GM12878 (cell line): ENCODE data around the gene SGIP1. TPM values are rescaled to one million over a fixed set of nuclear protein-coding genes. Genes with fewer than 3 reads are reported as not detected.

ENCODE experiments used
- ATAC-seq: fragments of 200-7000 bp; cut with Tn5 transposase; 3 replicates; pipeline ENCODE4 v1.9.1; 2020; ENCODE audit warnings: mild to moderate bottlenecking, moderate library complexity
- BruUV-seq: library from RNA; stranded (reverse); fragments of 400-500 nt; replicated peaks from 2 replicates; lab custom pipeline; 2021; lab: Mats Ljungman, UMichigan
- CTCF ChIA-PET: fragments of 300-600 bp; sonication (Branson Sonifier 250); formaldehyde crosslinking; extraction: SDS; loops from one replicate; lab custom pipeline; 2021; ENCODE audit warnings: inconsistent platforms; lab: Yijun Ruan, JAX
- POLR2A ChIA-PET: fragments of 350-600 bp; formaldehyde crosslinking; extraction: SDS; loops from one replicate; lab custom pipeline; 2021; ENCODE audit warnings: inconsistent platforms; lab: Charles Lee
- RAD21 ChIA-PET: fragments of 300-600 bp; sonication (Branson Sonifier 250); formaldehyde crosslinking; loops from one replicate; lab custom pipeline; 2023; ENCODE audit warnings: antibody characterized with exemption; ENCODE audit not compliant: unreplicated experiment; lab: Charles Lee
- SMC1A ChIA-PET: fragments of 300-600 bp; sonication (Branson Sonifier 250); formaldehyde crosslinking; loops from one replicate; lab custom pipeline; 2023; ENCODE audit not compliant: unreplicated experiment, uncharacterized antibody; lab: Charles Lee
- DNase-seq: peaks from one replicate; pipeline ENCODE4 v3.0.0-alpha.2; 2011; ENCODE audit warnings: low read depth, low spot score
- FAIRE-seq: peaks from 3 replicates; lab custom pipeline; 2011; peaks lifted over from hg19 to GRCh38; lab: Jason Lieb, UNC
- H2AFZ ChIP-seq: 2 replicates; pipeline ENCODE4 v1.6.0; 2011; ENCODE audit warnings: low read depth, low read length, control low read depth; ENCODE audit not compliant: control insufficient read depth
- H3K27ac ChIP-seq: 2 replicates; pipeline ENCODE4 v1.5.1; 2011; ENCODE audit warnings: control low read depth; ENCODE audit not compliant: control insufficient read depth, insufficient read depth
- H3K27me3 ChIP-seq, 2 experiments: replicated peaks in 1 of 2; 2 replicates each; pipeline versions ENCODE4 v1.6.0 to v1.6.1; 2011; ENCODE audit warnings: low read length in 1 of 2; ENCODE audit not compliant: control insufficient read depth in 2 of 2, insufficient read depth in 2 of 2
- H3K36me3 ChIP-seq, 2 experiments: 2 replicates each; pipeline ENCODE4 v1.5.1; 2011; ENCODE audit warnings: low read length in 1 of 2; ENCODE audit not compliant: control insufficient read depth in 2 of 2, insufficient read depth in 2 of 2
- H3K4me1 ChIP-seq: 2 replicates; pipeline ENCODE4 v1.6.1; 2011; ENCODE audit warnings: mild to moderate bottlenecking, low read length, moderate library complexity, mixed read lengths; ENCODE audit not compliant: control insufficient read depth, insufficient read depth
- H3K4me2 ChIP-seq: 2 replicates; pipeline ENCODE4 v1.6.0; 2011; ENCODE audit warnings: control low read depth; ENCODE audit not compliant: control insufficient read depth, insufficient read depth
- H3K4me3 ChIP-seq: fragments of 200-600 bp; sonication (generic); 2 replicates; pipeline ENCODE4 v1.5.1; 2016
- H3K79me2 ChIP-seq: 2 replicates; pipeline ENCODE4 v1.6.0; 2011; ENCODE audit warnings: low read length; ENCODE audit not compliant: control insufficient read depth, insufficient read depth
- H3K9ac ChIP-seq: 2 replicates; pipeline ENCODE4 v1.8.0; 2011; ENCODE audit warnings: low read length, control low read depth, mixed read lengths; ENCODE audit not compliant: control insufficient read depth, insufficient read depth
- H3K9me3 ChIP-seq: replicated peaks from 3 replicates; pipeline ENCODE4 v1.5.1; 2011; ENCODE audit warnings: mild to moderate bottlenecking, low read length; ENCODE audit not compliant: control insufficient read depth, insufficient read depth
- H4K20me1 ChIP-seq: 2 replicates; pipeline ENCODE4 v1.6.0; 2011; ENCODE audit not compliant: control insufficient read depth, insufficient read depth
- CBX5 ChIP-seq: sonication (generic); IDR thresholded peaks from 2 replicates; pipeline ENCODE4 v1.6.1; 2016; ENCODE audit warnings: low read depth, moderate library complexity, mild to moderate bottlenecking, inconsistent platforms
- SREBF2 ChIP-seq: IDR thresholded peaks from 2 replicates; pipeline ENCODE4 v1.6.1; 2012; ENCODE audit warnings: mild to moderate bottlenecking, low read length
- TCF12 ChIP-seq: IDR thresholded peaks from 2 replicates; pipeline ENCODE4 v1.6.1; 2011; ENCODE audit warnings: low read depth, mild to moderate bottlenecking, low read length
- WRNIP1 ChIP-seq: IDR thresholded peaks from 2 replicates; pipeline ENCODE4 v1.6.1; 2011; ENCODE audit warnings: low read depth, low read length, improper control_type of control experiment, borderline replicate concordance
- ZBTB33 ChIP-seq: fragments of 450-650 bp; IDR thresholded peaks from 2 replicates; pipeline ENCODE4 v1.6.1; 2017; ENCODE audit warnings: mild to moderate bottlenecking
- WGBS: methylation state at CpG from one replicate; pipeline ENCODE4 v1.1.6; 2016; ENCODE audit warnings: low lambda C conversion rate; ENCODE audit not compliant: insufficient replicate concordance, insufficient coverage; ENCODE audit errors: missing lambda C conversion rate; 5-methylcytosine and 5-hydroxymethylcytosine counted together
- in situ Hi-C: fragments of 300-500 bp; cut with MboI; formaldehyde crosslinking; loops from 9 replicates; pipeline ENCODE4 v1.14.3; 2018; ENCODE audit warnings: mixed read lengths
- intact Hi-C: fragments of 100-400 bp; cut with micrococcal nuclease; formaldehyde crosslinking; loops from one replicate; pipeline ENCODE4 v1.14.2; 2022; ENCODE audit not compliant: unreplicated experiment
- polyA plus RNA-seq, 11 experiments: library from polyadenylated mRNA; depleted of rRNA in 4 of 11; unstranded in 6 of 11; stranded (reverse) in 5 of 11; fragments of >200 nt; fragmentation: Nextera tagmentation in 4 of 11; fragmentation: Illumina TruSeq in 1 of 11; extraction: Ambion mirVana in 4 of 11; extraction: Trizol in 1 of 11; gene quantifications; 1 replicate in 1 of 11; 2 replicates in 10 of 11; pipeline versions ENCODE4 v1.2.1 to v1.2.3, GENCODE V29; 2011 to 2016; ENCODE audit warnings: inconsistent platforms in 2 of 11, missing spikeins in 2 of 11, low read depth in 1 of 11
- total RNA-seq, 4 experiments: library from RNA; depleted of rRNA in 3 of 4; stranded (reverse); fragments of >200 nt in 3 of 4; fragmentation: Illumina TruSeq in 1 of 4; extraction: Trizol in 1 of 4; gene quantifications; 2 replicates each; pipeline versions ENCODE4 v1.2.1 to v1.2.3, GENCODE V29; 2013 to 2021
- TF ChIP-seq, protein P1 (sequence below): IDR thresholded peaks from 2 replicates; pipeline ENCODE4 v1.6.1; 2012; ENCODE audit warnings: low read depth, low read length, improper control_type of control experiment
- TF ChIP-seq, protein P2 (sequence below): IDR thresholded peaks from 2 replicates; pipeline ENCODE4 v1.6.1; 2011; ENCODE audit warnings: borderline replicate concordance, low read depth, mild to moderate bottlenecking, moderate library complexity, mixed read lengths, low read length; ENCODE audit not compliant: insufficient read depth; ENCODE audit errors: extremely low read length

The SGIP1 gene
- total and polyA plus RNA-seq, 10 of the 15 experiments (the other 5 are each of a cell fraction or from before 2014, with no cell fraction given): 0.15 TPM; not detected in 9

- TF ChIP-seq WRNIP1: no peak
- TF ChIP-seq, all 136 proteins: peak for 0
These were observed 19.9 kb downstream of the SGIP1 start (continued) for GRCh38 chr1:66553846-66554245.

GRCh38 chr1:66556161-66556611, 22.2 kb downstream of the SGIP1 start:
- no TSS peak for BruUV-seq
- TF ChIP-seq TCF12 (no peak), ZBTB33 (no peak), CBX5 (no peak), SREBF2 (no peak)
- TF ChIP-seq, protein P1, sequence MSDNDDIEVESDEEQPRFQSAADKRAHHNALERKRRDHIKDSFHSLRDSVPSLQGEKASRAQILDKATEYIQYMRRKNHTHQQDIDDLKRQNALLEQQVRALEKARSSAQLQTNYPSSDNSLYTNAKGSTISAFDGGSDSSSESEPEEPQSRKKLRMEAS: no peak
- TF ChIP-seq, protein P2, sequence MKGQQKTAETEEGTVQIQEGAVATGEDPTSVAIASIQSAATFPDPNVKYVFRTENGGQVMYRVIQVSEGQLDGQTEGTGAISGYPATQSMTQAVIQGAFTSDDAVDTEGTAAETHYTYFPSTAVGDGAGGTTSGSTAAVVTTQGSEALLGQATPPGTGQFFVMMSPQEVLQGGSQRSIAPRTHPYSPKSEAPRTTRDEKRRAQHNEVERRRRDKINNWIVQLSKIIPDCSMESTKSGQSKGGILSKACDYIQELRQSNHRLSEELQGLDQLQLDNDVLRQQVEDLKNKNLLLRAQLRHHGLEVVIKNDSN: no peak
- TF ChIP-seq, all 136 proteins: peak for 0
- Histone ChIP-seq H3K4me3 (no peak overlapping the region), H3K9me3 (no peaks in the 10 kb centered on the region), H3K4me1 (no peaks in the 10 kb centered on the region), H3K79me2 (no peaks in the 10 kb centered on the region), H3K36me3 (no peaks in the 10 kb centered on the region), H3K4me2 (no peak overlapping the region), H3K27me3 (no peaks in the 10 kb centered on the region), H4K20me1 (no peaks in the 10 kb centered on the region), H3K9ac (no peak overlapping the region), H2AFZ (no peak overlapping the region), H3K27ac (no peak overlapping the region)
- ChIA-PET POLR2A (no interaction called here), CTCF (interaction anchor here (1.6 kb wide), 1 partner anchor 9 kb away, joined by 4 read pairs; no protein-coding TSS in a partner anchor), SMC1A (interaction anchor here (0.9 to 1.1 kb wide), 2 partner anchors 11 to 13 kb away, joined by 3 read pairs; no protein-coding TSS in a partner anchor), RAD21 (no interaction called here)
- in situ Hi-C loops (no loop called here), intact Hi-C loops (no loop called here)
- DNase-seq (no peak), ATAC-seq (no peak), FAIRE-seq (no peak)
- WGBS: 24% methylated on average over 7 of the region's 7 CpGs
